ENCODE data around the gene UBAP2.

DNA sequence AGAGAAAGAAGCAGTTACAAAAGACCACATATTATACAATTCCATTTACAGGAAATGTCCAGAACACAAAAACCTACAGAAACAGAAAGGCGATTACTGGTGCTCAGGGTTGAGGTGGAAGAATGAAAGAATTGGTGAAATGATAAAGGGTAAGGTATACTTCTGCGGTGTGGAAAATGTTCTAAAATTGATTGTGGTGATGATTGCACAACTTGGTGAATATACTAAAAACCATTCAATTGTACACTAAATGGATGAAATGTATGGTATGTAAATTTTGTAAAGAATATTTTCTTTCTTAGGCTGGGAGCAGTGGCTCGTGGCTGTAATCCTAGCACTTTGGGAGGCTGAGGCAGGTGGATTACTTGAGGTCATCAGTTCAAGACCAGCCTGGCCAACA is 72.3 kb downstream of the UBAP2 start:
- TF ChIP-seq CTCF (IDR thresholded peaks at IDR 0.05) (no peak), POLR2A (IDR thresholded peaks at IDR 0.05) (no peak)

All from tibial nerve (tissue), 3 donors.